ENCODE data around the gene PCBP3.
"Not testable (repeated sequence)": the region's sequence is repeated elsewhere in the genome, so short reads cannot be mapped to it uniquely, and the experiment has no call there.

The PCBP3 gene

GRCh38 chr21:45607021-45607908 is 36.3 kb upstream of the PCBP3 start:
- no peak for DNase-seq (ENCODE audit: low read depth in 1 of 2, low spot score in 1 of 2)

GRCh38 chr21:45607909-45608295 is 35.6 kb upstream of the PCBP3 start:
- TF ChIP-seq JUND (IDR thresholded peaks at IDR 0.05; ENCODE audit: low read depth) = no peak
- in situ Hi-C loops (cut with HindIII; ENCODE audit: low pct_unique_long_range_greater_than_20kb, low sequenced_read_pairs) = no loop called here
- DNase-seq (ENCODE audit: low read depth in 1 of 2, low spot score in 1 of 2) = no peak

More at GRCh38 chr21:45607021-45607908, 36.3 kb upstream of the PCBP3 start:
- TF ChIP-seq JUND (IDR thresholded peaks at IDR 0.05; ENCODE audit: low read depth) = no peak
- in situ Hi-C loops (cut with HindIII; ENCODE audit: low pct_unique_long_range_greater_than_20kb, low sequenced_read_pairs) = no loop called here

GRCh38 chr21:45608747-45609470 is 34.6 kb upstream of the PCBP3 start:
- in situ Hi-C loops (cut with HindIII; ENCODE audit: low pct_unique_long_range_greater_than_20kb, low sequenced_read_pairs); DNase-seq (ENCODE audit: low read depth in 1 of 2, low spot score in 1 of 2): not testable (repeated sequence)

- DNase-seq (ENCODE audit: low read depth in 1 of 2, low spot score in 1 of 2); in situ Hi-C loops (cut with HindIII; ENCODE audit: low pct_unique_long_range_greater_than_20kb, low sequenced_read_pairs): not testable (repeated sequence)
Measured at GRCh38 chr21:45609616-45610015, 33.9 kb upstream of the PCBP3 start.

- DNase-seq (ENCODE audit: low read depth in 1 of 2, low spot score in 1 of 2) = no peak
- no peak for TF ChIP-seq JUND (IDR thresholded peaks at IDR 0.05; ENCODE audit: low read depth)
- in situ Hi-C loops (cut with HindIII; ENCODE audit: low pct_unique_long_range_greater_than_20kb, low sequenced_read_pairs) = no loop called here
Measured at GRCh38 chr21:45611296-45611695, 32.2 kb upstream of the PCBP3 start.

GRCh38 chr21:45611939-45612664 is 31.4 kb upstream of the PCBP3 start:
- DNase-seq (ENCODE audit: low read depth in 1 of 2, low spot score in 1 of 2) = peak; percentile 65 to 67
- TF ChIP-seq JUND (IDR thresholded peaks at IDR 0.05; ENCODE audit: low read depth) = no peak
- in situ Hi-C loops (cut with HindIII; ENCODE audit: low pct_unique_long_range_greater_than_20kb, low sequenced_read_pairs) = no loop called here

- DNase-seq (ENCODE audit: low read depth in 1 of 2, low spot score in 1 of 2); in situ Hi-C loops (cut with HindIII; ENCODE audit: low pct_unique_long_range_greater_than_20kb, low sequenced_read_pairs): not testable (repeated sequence)
Measured at GRCh38 chr21:45612665-45613019, 30.9 kb upstream of the PCBP3 start.

GRCh38 chr21:45613396-45613795 is 30.1 kb upstream of the PCBP3 start:
- TF ChIP-seq JUND (IDR thresholded peaks at IDR 0.05; ENCODE audit: low read depth) = no peak
- in situ Hi-C loops (cut with HindIII; ENCODE audit: low pct_unique_long_range_greater_than_20kb, low sequenced_read_pairs) = no loop called here
- DNase-seq (ENCODE audit: low read depth in 1 of 2, low spot score in 1 of 2) = no peak

GRCh38 chr21:45613881-45614280 is 29.6 kb upstream of the PCBP3 start:
- no peak for TF ChIP-seq JUND (IDR thresholded peaks at IDR 0.05; ENCODE audit: low read depth)
- no peak for DNase-seq (ENCODE audit: low read depth in 1 of 2, low spot score in 1 of 2)
- in situ Hi-C loops (cut with HindIII; ENCODE audit: low pct_unique_long_range_greater_than_20kb, low sequenced_read_pairs) = no loop called here

- no peak for TF ChIP-seq JUND (IDR thresholded peaks at IDR 0.05; ENCODE audit: low read depth)
- in situ Hi-C loops (cut with HindIII; ENCODE audit: low pct_unique_long_range_greater_than_20kb, low sequenced_read_pairs) = no loop called here
- DNase-seq (ENCODE audit: low read depth in 1 of 2, low spot score in 1 of 2) = peak in 1 of 2 experiments; percentile 38
Measured at GRCh38 chr21:45615145-45615711, 28.3 kb upstream of the PCBP3 start.

- in situ Hi-C loops (cut with HindIII; ENCODE audit: low pct_unique_long_range_greater_than_20kb, low sequenced_read_pairs) = no loop called here
- TF ChIP-seq JUND (IDR thresholded peaks at IDR 0.05; ENCODE audit: low read depth) = no peak
- peak in 1 of 2 experiments; percentile 37 for DNase-seq (ENCODE audit: low read depth in 1 of 2, low spot score in 1 of 2)
Measured at GRCh38 chr21:45617021-45617921, 26.3 kb upstream of the PCBP3 start.

- no peak for DNase-seq (ENCODE audit: low read depth in 1 of 2, low spot score in 1 of 2)
- in situ Hi-C loops (cut with HindIII; ENCODE audit: low pct_unique_long_range_greater_than_20kb, low sequenced_read_pairs) = no loop called here
- no peak for TF ChIP-seq JUND (IDR thresholded peaks at IDR 0.05; ENCODE audit: low read depth)
Measured at GRCh38 chr21:45618287-45618686, 25.2 kb upstream of the PCBP3 start.

Data from T47D (cell line).